ENCODE measurements around the gene VAMP2. TPM values are rescaled to one million over a fixed set of nuclear protein-coding genes. Genes with fewer than 3 reads are reported as not detected.
A peak's percentile ranks its signal among the peaks of the same experiment; 100 is the strongest.

VAMP2 gene
- total and polyA plus RNA-seq, 9 of the 15 experiments (the other 6 are each of a cell fraction or from before 2014, with no cell fraction given): 2.3 to 31.8 (median 6.0) TPM

GRCh38 chr17:8189711-8190477, 27.1 kb upstream of the VAMP2 start, which contains the start of gene BORCS6 (continued):
- no peak for TF ChIP-seq HNRNPUL1 (IDR thresholded peaks at IDR 0.05; ENCODE audit: low read length)
- peak; percentile 77 for TF ChIP-seq ELF2 (CRISPR knock-in tag; IDR thresholded peaks at IDR 0.05)
- peak; percentile 86 for TF ChIP-seq RBFOX2 (IDR thresholded peaks at IDR 0.05; ENCODE audit: low read depth, low read length)
- TF ChIP-seq, protein P1, sequence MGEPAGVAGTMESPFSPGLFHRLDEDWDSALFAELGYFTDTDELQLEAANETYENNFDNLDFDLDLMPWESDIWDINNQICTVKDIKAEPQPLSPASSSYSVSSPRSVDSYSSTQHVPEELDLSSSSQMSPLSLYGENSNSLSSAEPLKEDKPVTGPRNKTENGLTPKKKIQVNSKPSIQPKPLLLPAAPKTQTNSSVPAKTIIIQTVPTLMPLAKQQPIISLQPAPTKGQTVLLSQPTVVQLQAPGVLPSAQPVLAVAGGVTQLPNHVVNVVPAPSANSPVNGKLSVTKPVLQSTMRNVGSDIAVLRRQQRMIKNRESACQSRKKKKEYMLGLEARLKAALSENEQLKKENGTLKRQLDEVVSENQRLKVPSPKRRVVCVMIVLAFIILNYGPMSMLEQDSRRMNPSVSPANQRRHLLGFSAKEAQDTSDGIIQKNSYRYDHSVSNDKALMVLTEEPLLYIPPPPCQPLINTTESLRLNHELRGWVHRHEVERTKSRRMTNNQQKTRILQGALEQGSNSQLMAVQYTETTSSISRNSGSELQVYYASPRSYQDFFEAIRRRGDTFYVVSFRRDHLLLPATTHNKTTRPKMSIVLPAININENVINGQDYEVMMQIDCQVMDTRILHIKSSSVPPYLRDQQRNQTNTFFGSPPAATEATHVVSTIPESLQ (CRISPR knock-in tag; IDR thresholded peaks at IDR 0.05): no peak
- TF ChIP-seq E2F8 (IDR thresholded peaks at IDR 0.05; ENCODE audit: low read depth, partially characterized antibody): peak; percentile 79
- TF ChIP-seq XRCC3 (IDR thresholded peaks at IDR 0.05): no peak
- peak; percentile 82 for TF ChIP-seq FOXM1 (IDR thresholded peaks at IDR 0.05; ENCODE audit: low read depth)
- no peak for TF ChIP-seq FOXM1 (CRISPR knock-in tag; IDR thresholded peaks at IDR 0.05; ENCODE audit: low read depth)
- TF ChIP-seq IRF2 (CRISPR knock-in tag; IDR thresholded peaks at IDR 0.05): no peak
- peak; percentile 67 for TF ChIP-seq TBP (optimal IDR thresholded peaks at IDR 0.05; ENCODE audit: low read depth, low read length)
- TF ChIP-seq, protein P2, sequence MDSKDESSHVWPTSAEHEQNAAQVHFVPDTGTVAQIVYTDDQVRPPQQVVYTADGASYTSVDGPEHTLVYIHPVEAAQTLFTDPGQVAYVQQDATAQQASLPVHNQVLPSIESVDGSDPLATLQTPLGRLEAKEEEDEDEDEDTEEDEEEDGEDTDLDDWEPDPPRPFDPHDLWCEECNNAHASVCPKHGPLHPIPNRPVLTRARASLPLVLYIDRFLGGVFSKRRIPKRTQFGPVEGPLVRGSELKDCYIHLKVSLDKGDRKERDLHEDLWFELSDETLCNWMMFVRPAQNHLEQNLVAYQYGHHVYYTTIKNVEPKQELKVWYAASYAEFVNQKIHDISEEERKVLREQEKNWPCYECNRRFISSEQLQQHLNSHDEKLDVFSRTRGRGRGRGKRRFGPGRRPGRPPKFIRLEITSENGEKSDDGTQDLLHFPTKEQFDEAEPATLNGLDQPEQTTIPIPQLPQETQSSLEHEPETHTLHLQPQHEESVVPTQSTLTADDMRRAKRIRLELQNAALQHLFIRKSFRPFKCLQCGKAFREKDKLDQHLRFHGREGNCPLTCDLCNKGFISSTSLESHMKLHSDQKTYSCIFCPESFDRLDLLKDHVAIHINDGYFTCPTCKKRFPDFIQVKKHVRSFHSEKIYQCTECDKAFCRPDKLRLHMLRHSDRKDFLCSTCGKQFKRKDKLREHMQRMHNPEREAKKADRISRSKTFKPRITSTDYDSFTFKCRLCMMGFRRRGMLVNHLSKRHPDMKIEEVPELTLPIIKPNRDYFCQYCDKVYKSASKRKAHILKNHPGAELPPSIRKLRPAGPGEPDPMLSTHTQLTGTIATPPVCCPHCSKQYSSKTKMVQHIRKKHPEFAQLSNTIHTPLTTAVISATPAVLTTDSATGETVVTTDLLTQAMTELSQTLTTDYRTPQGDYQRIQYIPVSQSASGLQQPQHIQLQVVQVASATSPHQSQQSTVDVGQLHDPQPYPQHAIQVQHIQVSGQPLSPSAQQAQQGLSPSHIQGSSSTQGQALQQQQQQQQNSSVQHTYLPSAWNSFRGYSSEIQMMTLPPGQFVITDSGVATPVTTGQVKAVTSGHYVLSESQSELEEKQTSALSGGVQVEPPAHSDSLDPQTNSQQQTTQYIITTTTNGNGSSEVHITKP (IDR thresholded peaks at IDR 0.05; ENCODE audit: partially characterized antibody): peak; percentile 97
- TF ChIP-seq SAFB2 (IDR thresholded peaks at IDR 0.05; ENCODE audit: borderline replicate concordance, low read depth, low read length, severe bottlenecking): no peak
- no peak for TF ChIP-seq ARID1B (IDR thresholded peaks at IDR 0.05)
- TF ChIP-seq THRAP3 (IDR thresholded peaks at IDR 0.05; ENCODE audit: borderline replicate concordance): no peak
- peak; percentile 73 for TF ChIP-seq POLR2A (conservative IDR thresholded peaks at IDR 0.05)
- TF ChIP-seq NFYB (IDR thresholded peaks at IDR 0.05; ENCODE audit: extremely low read depth, insufficient read length): peak; percentile 52
- no peak for TF ChIP-seq NCOA2 (IDR thresholded peaks at IDR 0.05; ENCODE audit: partially characterized antibody in 2 of 2)
- no peak for TF ChIP-seq ZNF507 (tag; conservative IDR thresholded peaks at IDR 0.05)
- no peak for TF ChIP-seq GATA2 (CRISPR knock-in tag; IDR thresholded peaks at IDR 0.05)
- TF ChIP-seq GTF2B (IDR thresholded peaks at IDR 0.05; ENCODE audit: extremely low read depth, insufficient read length): no peak
